CD4-positive, alpha-beta T cell (primary cell): ENCODE results near the gene TOGARAM2. TPM values are rescaled to one million over a fixed set of nuclear protein-coding genes. Genes with fewer than 3 reads are reported as not detected.

Source experiments
- ATAC-seq: fragments of 200-7000 bp; cut with Tn5 transposase; one replicate; pipeline ENCODE4 v1.10.0; 2022; ENCODE audit warnings: mild to moderate bottlenecking; ENCODE audit not compliant: poor library complexity
- CTCF ChIA-PET: fragments of 350-600 bp; sonication (Branson Sonifier 250); formaldehyde crosslinking; loops from one replicate; lab custom pipeline; 2021; ENCODE audit warnings: antibody characterized with exemption, inconsistent platforms; lab: Charles Lee
- POLR2A ChIA-PET: fragments of 350-600 bp; sonication (Branson Sonifier 250); formaldehyde crosslinking; loops from one replicate; lab custom pipeline; 2021; ENCODE audit warnings: antibody characterized with exemption, inconsistent platforms; lab: Charles Lee
- DNase-seq, 14 experiments: peaks; one replicate each; pipeline ENCODE4 v3.0.0-alpha.2; 2013 to 2020; ENCODE audit warnings: mixed read lengths in 2 of 14
- H3K27ac ChIP-seq, 2 donors: one replicate each; pipeline versions ENCODE4 v1.5.1 to v1.7.0; 2013; ENCODE audit warnings: low read length in 2 of 2, low read depth in 1 of 2, mild to moderate bottlenecking in 1 of 2
- H3K27me3 ChIP-seq, 2 experiments: 1 replicate in 1 of 2; 2 replicates in 1 of 2; pipeline versions ENCODE4 v1.6.1 to v1.7.0; 2013; ENCODE audit warnings: low read length in 2 of 2, control low read depth in 1 of 2, mild to moderate bottlenecking in 1 of 2, moderate library complexity in 1 of 2; ENCODE audit not compliant: insufficient read depth in 2 of 2, control insufficient read depth in 1 of 2
- H3K36me3 ChIP-seq: one replicate; pipeline ENCODE4 v1.6.1; 2013; ENCODE audit warnings: low read length, control low read depth; ENCODE audit not compliant: insufficient read depth
- H3K4me1 ChIP-seq: one replicate; pipeline ENCODE4 v1.6.1; 2013; ENCODE audit warnings: low read length, control low read depth; ENCODE audit not compliant: insufficient read depth
- H3K4me3 ChIP-seq: one replicate; pipeline ENCODE4 v1.5.1; 2013; ENCODE audit warnings: mild to moderate bottlenecking, low read length, moderate library complexity
- H3K9me3 ChIP-seq, 2 experiments: 1 replicate in 1 of 2; 2 replicates in 1 of 2; pipeline versions ENCODE4 v1.6.1 to v1.7.0; 2013; ENCODE audit warnings: low read length in 2 of 2, mild to moderate bottlenecking in 2 of 2, control low read depth in 1 of 2, moderate library complexity in 1 of 2; ENCODE audit not compliant: control insufficient read depth in 1 of 2, insufficient read depth in 1 of 2
- H3K27ac Mint-ChIP-seq: one replicate; pipeline ENCODE4 v1.8.0; 2020; ENCODE audit warnings: mixed read lengths
- H3K27me3 Mint-ChIP-seq: one replicate; pipeline ENCODE4 v1.8.0; 2021; ENCODE audit warnings: mixed read lengths
- H3K36me3 Mint-ChIP-seq: one replicate; pipeline ENCODE4 v1.8.0; 2021; ENCODE audit warnings: low read depth, mixed read lengths
- H3K4me1 Mint-ChIP-seq: one replicate; pipeline ENCODE4 v1.8.0; 2021; ENCODE audit warnings: low read depth, mixed read lengths
- H3K4me3 Mint-ChIP-seq: one replicate; pipeline ENCODE4 v1.8.0; 2020; ENCODE audit warnings: mild to moderate bottlenecking, mixed read lengths
- H3K9me3 Mint-ChIP-seq: one replicate; pipeline ENCODE4 v1.8.0; 2020; ENCODE audit warnings: mixed read lengths
- intact Hi-C, 2 experiments: fragments of 100-400 bp; cut with DNase I in 1 of 2; cut with micrococcal nuclease in 1 of 2; formaldehyde crosslinking; loops; one replicate each; pipeline versions ENCODE4 v1.15.1 to v1.9.0; 2023 to 2025; cut with DNase I, micrococcal nuclease
- total RNA-seq, 174 experiments: library from RNA in 2 of 174; stranded (reverse) in 2 of 174; gene quantifications; one replicate each; pipeline ENCODE4 v1.2.3 and lab custom pipeline; 2021 to 2026
- TF ChIP-seq, protein P1 (sequence below): fragments of 200-600 bp; IDR thresholded peaks from one replicate; pipeline ENCODE4 v1.8.0; 2022; ENCODE audit warnings: antibody characterized with exemption, mild to moderate bottlenecking

The TOGARAM2 gene
- total RNA-seq, 2 experiments from 2014 or later, result 2.0 to 2.3 TPM

DNA sequence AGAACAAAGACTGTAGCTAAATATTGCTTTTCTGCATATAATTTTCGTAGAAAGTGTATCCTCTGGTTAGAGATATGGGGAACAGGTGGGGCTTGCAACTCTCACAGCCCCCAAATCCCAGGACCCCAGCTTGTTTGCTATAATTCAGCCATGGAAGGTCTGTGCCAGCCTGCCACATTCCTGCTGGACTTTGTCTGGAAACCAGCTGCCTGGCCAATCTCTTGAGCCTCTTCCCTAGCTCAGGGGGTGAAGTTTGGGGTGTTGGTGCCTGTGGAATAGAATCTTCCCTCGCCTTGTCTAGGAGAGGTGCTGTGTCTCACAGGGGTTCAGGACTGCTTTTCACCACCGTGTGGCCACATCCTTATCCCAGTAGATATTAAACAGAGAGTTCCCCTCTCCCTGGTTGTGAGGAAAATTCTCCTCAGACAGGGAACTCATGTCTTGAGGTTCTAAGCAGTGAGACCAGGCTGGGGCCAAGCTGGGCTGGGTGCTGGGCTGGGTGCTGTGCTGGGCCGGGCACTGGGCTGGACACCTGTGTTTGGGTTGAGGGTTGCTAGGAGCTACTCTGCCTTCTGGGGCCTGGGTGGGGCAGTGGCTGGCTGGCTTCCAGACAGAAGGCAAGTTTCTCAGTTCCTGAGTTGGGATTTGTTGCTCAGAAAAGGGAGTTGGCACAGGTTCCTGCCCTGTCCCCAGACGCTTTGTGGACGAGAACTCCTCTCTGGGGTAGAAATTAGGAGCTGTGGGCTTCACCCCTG lies 12.3 kb downstream of the TOGARAM2 start:
- Histone ChIP-seq H3K4me1 (no peaks in the 10 kb centered on the region), H3K9me3 (no peaks in the 10 kb centered on the region), H3K36me3 (no peaks in the 10 kb centered on the region), H3K4me3 (no peak overlapping the region), H3K27ac (no peak overlapping the region), H3K27me3 (no peaks in the 10 kb centered on the region)
- intact Hi-C loops, result no loop called here
- Mint-ChIP-seq H3K27ac (no peak overlapping the region), H3K27me3 (no peaks in the 10 kb centered on the region), H3K9me3 (no peaks in the 10 kb centered on the region), H3K4me3 (no peak overlapping the region), H3K4me1 (peaks cover under 1% of the 10 kb centered on the region), H3K36me3 (no peaks in the 10 kb centered on the region)
- TF ChIP-seq, protein P1, sequence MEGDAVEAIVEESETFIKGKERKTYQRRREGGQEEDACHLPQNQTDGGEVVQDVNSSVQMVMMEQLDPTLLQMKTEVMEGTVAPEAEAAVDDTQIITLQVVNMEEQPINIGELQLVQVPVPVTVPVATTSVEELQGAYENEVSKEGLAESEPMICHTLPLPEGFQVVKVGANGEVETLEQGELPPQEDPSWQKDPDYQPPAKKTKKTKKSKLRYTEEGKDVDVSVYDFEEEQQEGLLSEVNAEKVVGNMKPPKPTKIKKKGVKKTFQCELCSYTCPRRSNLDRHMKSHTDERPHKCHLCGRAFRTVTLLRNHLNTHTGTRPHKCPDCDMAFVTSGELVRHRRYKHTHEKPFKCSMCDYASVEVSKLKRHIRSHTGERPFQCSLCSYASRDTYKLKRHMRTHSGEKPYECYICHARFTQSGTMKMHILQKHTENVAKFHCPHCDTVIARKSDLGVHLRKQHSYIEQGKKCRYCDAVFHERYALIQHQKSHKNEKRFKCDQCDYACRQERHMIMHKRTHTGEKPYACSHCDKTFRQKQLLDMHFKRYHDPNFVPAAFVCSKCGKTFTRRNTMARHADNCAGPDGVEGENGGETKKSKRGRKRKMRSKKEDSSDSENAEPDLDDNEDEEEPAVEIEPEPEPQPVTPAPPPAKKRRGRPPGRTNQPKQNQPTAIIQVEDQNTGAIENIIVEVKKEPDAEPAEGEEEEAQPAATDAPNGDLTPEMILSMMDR, result no peak
- ChIA-PET CTCF (no interaction called here), POLR2A (no interaction called here)
- DNase-seq (no peak), ATAC-seq (no peak)

DNA sequence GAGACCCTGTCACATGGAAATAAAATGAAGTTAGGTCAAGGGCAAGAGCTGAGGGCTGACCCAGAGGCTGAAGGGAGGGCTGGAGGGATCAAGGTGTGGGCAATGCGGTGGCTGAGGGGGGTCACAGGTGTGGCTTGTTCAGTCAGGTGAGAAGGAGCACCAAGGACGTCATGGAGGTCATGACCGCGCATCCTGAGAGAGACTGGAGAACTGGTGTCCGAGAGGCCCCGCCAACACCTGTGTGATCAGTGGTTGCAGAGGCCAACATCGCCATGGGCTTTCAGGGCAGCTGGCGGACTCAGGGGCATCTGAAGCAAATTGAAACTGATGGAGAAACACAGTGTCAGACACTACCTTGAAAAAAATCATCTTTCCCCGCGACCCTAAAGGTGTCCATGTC lies 13.0 kb downstream of the TOGARAM2 start:
- ATAC-seq, result no peak
- Mint-ChIP-seq H3K36me3 (no peaks in the 10 kb centered on the region), H3K4me1 (peaks cover 7% of the 10 kb centered on the region), H3K9me3 (no peaks in the 10 kb centered on the region), H3K4me3 (no peak overlapping the region), H3K27ac (no peak overlapping the region), H3K27me3 (no peaks in the 10 kb centered on the region)
- Histone ChIP-seq H3K9me3 (no peaks in the 10 kb centered on the region), H3K4me1 (peaks cover 2% of the 10 kb centered on the region), H3K4me3 (no peak overlapping the region), H3K36me3 (no peaks in the 10 kb centered on the region), H3K27me3 (no peaks in the 10 kb centered on the region), H3K27ac (no peak overlapping the region)
- no peak for DNase-seq
- CTCF ChIA-PET, result no interaction called here
- POLR2A ChIA-PET, result no interaction called here
- intact Hi-C loops, result no loop called here
- TF ChIP-seq, protein P1, result no peak

DNA sequence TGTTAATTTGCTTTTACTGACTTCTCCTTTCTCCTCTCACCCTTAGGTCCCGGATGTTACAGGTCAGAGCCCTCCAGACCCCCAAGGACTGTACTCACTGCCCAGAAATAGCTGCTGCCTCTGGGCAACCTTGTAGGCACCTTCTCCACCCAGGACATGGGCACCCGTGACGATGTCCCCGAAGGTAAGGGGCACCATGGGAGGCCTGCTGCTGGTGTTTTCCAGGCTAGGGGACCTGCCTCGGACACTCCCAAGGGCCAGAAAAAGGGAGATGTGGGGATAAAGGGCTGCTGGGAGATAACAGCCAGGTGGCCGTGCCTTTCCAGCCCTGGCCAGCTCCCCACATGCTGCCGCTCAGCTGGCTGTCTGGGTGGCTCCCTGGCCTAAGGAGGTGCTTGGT lies 13.6 kb downstream of the TOGARAM2 start:
- intact Hi-C loops, result no loop called here
- no peak for DNase-seq
- Histone ChIP-seq H3K36me3 (no peaks in the 10 kb centered on the region), H3K4me1 (peaks cover 8% of the 10 kb centered on the region), H3K27ac (no peak overlapping the region), H3K9me3 (no peaks in the 10 kb centered on the region), H3K4me3 (no peak overlapping the region), H3K27me3 (no peaks in the 10 kb centered on the region)
- Mint-ChIP-seq H3K27me3 (no peaks in the 10 kb centered on the region), H3K9me3 (no peaks in the 10 kb centered on the region), H3K4me1 (peaks cover 10% of the 10 kb centered on the region), H3K4me3 (no peak overlapping the region), H3K36me3 (no peaks in the 10 kb centered on the region), H3K27ac (no peak overlapping the region)
- TF ChIP-seq, protein P1, result no peak
- ChIA-PET CTCF (interaction anchor here (0.6 kb wide), 1 partner anchor 264 kb away, joined by 3 read pairs; no protein-coding TSS in a partner anchor), POLR2A (no interaction called here)
- ATAC-seq, result no peak
